ENCODE results near the gene GREB1L. TPM values are rescaled to one million over a fixed set of nuclear protein-coding genes. Genes with fewer than 3 reads are reported as not detected.

GREB1L gene
- total RNA-seq, 1 donor from 2014 or later = 0.20 TPM

GRCh38 chr18:21557607-21558253 is 315.7 kb downstream of the GREB1L start:
- no peak for DNase-seq (ENCODE audit: low read depth, low spot score)

DNA sequence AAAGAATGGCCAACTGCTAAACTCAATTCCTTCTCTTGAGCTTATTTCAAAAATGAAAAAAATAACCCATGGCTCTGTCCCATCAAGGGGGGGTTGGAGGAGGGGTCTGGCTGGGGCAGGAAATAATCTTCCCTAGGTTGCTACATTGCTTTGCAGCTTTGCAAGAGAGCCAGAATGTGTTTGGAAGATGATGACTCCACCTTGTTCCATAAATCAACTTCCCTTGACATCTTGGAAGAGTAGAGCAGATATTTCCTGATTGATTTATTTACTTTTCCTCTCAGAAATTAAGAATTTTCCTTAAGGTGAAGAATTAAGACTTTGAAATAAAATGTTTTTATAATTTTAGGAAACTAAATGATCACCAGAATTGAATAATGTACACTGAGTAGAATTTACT is 317.2 kb downstream of the GREB1L start:
- no peak for DNase-seq (ENCODE audit: low read depth, low spot score)

GRCh38 chr18:21571772-21572171 is 329.7 kb downstream of the GREB1L start:
- no peak for DNase-seq (ENCODE audit: low read depth, low spot score)

Other genes with a start within 250 kb of the GREB1L start
- gene ROCK1, start 130.4 kb upstream of the GREB1L start, total RNA-seq = 28.7 and 37.4 TPM in 2 replicates